ENCODE measurements around the gene MAP4K4.
A peak's percentile ranks its signal among the peaks of the same experiment; 100 is the strongest.
"Not testable (repeated sequence)": the region's sequence is repeated elsewhere in the genome, so short reads cannot be mapped to it uniquely, and the experiment has no call there.

MAP4K4 gene

DNA sequence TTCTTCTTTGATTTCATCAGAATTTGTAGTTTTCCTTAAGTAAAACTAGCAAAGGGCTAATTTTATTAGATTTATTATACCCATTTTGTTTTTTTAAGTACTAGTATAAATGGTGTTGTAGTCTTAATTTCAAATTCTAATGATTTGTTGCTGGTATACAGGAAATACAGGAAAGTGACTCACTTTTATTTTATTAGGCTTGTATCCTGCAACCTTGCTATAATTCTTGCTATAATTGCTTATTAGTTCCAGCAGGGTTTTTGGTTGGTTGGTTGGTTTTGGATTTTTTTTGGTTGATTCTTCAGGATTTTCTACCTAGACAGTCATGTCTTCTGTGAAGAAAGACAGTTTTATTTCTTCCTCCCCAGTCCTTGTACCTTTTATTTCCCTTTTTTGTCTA is 183.6 kb downstream of the MAP4K4 start:
- no peak for DNase-seq

- DNase-seq = no peak
Measured at GRCh38 chr2:101882769-101883307, 185.3 kb downstream of the MAP4K4 start.

DNA sequence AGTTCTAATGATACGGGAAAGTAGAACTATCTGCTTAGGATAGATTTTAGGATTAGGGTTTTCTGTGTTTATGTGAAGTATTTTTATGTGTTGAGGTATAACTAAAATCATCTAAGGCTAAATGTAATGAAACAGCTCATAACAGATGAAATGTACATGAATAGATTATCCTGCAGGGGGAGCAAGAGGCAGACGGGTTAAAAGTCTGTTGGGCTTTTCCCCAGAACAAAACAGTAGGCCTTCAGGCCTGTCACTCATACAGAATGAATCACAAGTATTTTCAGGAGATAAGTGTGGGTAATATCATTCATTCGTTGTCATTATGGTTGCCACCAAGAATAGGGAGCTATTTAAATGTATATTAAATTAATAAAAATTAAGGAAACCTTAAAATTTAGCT is 186.4 kb downstream of the MAP4K4 start:
- no peak for DNase-seq

GRCh38 chr2:101884423-101884822 is 186.9 kb downstream of the MAP4K4 start:
- DNase-seq = no peak

- DNase-seq = no peak
Measured at GRCh38 chr2:101887328-101887727, 189.8 kb downstream of the MAP4K4 start.

DNA sequence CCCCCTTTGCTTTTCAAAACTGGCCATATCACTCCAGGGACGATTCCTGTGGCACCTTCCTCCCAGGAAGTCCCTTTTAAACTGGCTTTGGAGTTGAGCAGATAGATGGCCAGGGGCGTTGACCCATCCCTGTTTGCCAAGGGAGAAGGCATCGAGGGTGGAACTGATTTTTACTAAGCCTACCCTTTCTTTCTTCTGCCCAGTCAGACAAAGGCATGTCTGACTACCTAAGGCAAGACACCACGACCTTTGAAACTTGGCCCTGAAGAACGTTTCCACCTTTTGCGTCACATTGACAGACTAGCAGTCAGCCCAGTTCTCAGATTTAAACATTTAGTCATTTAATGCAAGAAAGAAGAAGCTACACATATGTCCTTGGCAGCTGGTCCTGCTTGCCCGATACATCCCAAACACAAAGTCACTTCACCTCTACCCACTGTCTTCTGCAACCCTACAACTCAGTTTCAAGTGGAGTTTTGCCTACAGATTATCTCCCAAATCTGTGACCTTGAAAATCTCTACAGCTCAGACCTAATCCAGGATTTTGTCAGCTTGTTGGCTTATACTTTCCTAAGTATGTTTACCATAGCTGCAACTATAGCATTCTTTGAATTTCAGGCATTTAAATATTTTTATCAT is 192.1 kb downstream of the MAP4K4 start:
- no peak for DNase-seq

DNA sequence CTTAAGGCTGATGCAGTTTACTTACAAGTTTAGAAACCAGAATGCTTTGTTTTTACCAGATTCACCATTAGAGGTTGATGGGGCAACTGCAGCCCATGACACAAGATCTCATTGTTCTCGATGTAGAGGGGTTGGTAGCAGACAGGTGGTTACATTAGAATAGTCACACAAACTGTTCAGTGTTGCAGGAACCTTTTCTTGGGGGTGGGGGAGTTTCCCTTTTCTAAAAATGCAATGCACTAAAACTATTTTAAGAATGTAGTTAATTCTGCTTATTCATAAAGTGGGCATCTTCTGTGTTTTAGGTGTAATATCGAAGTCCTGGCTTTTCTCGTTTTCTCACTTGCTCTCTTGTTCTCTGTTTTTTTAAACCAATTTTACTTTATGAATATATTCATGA is 194.9 kb downstream of the MAP4K4 start:
- no peak for DNase-seq

DNA sequence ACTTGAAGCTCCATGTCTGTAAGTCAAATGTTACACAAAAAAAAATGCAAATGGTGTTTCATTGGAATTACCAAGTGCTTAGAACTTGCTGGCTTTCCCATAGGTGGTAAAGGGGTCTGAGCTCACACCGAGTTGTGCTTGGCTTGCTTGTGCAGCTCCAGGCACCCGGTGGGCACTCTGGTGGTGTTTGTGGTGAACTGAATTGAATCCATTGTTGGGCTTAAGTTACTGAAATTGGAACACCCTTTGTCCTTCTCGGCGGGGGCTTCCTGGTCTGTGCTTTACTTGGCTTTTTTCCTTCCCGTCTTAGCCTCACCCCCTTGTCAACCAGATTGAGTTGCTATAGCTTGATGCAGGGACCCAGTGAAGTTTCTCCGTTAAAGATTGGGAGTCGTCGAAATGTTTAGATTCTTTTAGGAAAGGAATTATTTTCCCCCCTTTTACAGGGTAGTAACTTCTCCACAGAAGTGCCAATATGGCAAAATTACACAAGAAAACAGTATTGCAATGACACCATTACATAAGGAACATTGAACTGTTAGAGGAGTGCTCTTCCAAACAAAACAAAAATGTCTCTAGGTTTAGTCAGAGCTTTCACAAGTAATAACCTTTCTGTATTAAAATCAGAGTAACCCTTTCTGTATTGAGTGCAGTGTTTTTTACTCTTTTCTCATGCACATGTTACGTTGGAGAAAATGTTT is 196.3 kb downstream of the MAP4K4 start:
- no peak for DNase-seq

GRCh38 chr2:101895039-101895438 is 197.5 kb downstream of the MAP4K4 start:
- DNase-seq = no peak

DNA sequence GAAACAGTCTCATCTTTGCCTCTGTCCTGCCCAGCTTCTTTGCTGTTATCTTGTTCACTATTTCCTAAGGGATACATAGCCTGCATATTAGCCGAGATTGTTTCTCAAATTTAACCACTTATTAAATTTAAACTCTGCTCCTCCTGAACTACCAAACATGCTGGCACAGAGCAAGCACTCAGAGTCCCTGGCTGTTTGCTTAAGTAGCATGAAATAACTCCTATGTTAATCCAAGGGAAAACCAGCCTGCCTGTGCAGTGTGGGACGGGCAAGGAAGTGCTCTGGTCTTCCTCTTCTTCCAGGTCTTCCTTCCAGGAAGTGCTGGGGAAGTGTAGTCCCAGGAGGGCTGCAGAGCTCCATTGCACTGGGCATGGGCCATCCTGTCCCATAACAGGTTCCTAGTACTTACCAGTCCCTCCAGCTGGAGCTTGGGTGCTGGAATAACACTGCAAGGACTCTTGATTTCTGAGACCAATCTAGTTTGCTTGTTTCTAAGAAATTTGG is 198.4 kb downstream of the MAP4K4 start:
- DNase-seq = no peak

DNA sequence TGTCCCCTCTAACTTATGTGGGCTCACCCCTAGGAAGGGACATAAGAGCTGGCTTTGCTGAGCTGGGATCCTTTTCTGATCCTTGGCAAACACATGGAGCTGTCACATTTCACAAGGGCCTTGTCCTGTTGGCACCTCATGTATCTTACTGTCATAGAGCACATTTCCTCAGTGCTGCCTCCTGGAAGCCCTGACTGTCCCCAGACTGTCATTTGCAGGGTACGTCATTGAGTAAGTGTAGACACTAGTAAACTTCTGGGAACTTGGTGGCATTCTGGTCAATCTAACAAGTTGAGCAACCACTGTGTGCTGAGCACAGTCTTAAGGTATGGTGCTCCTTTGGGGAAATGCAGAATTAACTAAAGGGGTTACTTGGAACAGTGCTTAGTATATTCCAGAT is 199.8 kb downstream of the MAP4K4 start:
- no peak for DNase-seq

- DNase-seq = no peak
Measured at GRCh38 chr2:101899265-101899664, 201.8 kb downstream of the MAP4K4 start.

GRCh38 chr2:101899871-101900270 is 202.4 kb downstream of the MAP4K4 start:
- DNase-seq = no peak

DNA sequence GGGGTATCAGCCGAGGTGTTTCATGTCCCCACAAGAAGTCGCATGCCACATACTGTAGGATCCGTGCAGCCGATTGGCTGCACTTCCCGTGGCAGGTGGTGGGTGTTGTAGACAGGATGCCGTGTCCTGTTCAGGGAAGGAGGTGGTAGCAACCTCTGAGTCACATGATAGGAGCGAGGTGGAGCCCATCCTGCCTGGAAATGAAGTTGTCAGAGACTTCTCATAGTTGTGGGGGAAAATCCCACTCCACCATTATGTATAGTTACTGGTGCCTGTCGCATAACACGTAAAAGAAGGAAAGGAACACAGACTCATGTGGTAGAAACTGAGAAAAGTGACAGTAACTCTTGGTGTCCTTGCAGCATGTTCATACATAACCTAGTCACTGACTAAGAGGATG is 202.9 kb downstream of the MAP4K4 start:
- peak; percentile 3 for DNase-seq

DNA sequence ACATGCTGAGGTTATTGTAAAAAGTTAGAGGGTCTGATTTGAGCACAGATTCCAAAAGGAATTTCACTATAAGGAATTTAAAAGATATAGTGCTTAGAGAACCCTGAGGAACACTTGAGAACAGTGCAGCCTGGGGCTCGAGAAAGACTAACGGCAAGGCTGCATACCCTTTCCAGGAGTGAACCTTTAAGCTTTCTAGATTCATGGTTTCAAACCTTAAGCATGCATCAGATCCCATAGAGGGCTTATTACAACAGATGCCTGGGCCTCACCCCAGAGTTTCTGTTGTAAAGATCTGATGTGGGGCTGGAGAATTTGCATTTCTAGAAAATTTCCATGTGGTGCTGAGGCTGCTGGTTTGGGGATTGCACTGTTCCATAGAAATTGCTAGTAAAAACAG is 203.7 kb downstream of the MAP4K4 start:
- no peak for DNase-seq

GRCh38 chr2:101902169-101902568 is 204.7 kb downstream of the MAP4K4 start:
- no peak for DNase-seq

GRCh38 chr2:101904916-101905315 is 207.4 kb downstream of the MAP4K4 start:
- DNase-seq = no peak

DNA sequence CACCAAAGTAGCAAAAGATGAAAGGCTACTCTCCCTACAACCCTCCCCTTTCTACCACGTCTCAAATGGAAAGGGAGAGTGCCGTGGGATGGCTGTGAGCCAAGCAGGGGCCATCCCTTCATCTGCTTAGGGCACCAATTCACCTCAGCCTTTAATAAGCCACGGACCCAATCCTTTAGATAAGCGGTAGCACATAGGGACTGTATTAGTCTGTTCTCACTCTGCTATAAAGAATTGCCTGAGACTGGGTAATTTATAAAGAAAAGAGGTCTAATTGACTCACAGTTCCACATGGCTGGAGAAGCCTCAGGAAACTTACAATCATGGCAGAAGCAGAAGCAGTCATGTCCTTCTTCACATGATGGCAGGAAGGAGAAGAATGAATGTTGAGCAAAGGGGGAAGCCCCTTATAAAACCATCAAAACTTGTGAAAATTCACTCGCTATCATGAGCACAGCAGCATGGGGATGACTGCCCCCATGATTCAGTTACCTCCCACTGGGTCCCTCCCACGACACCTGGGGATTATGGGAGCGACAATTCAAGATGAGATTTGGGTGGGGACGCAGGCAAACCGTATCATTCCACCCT is 208.3 kb downstream of the MAP4K4 start:
- no peak for DNase-seq

- no peak for DNase-seq
Measured at GRCh38 chr2:101909760-101910159, 212.3 kb downstream of the MAP4K4 start.

DNA sequence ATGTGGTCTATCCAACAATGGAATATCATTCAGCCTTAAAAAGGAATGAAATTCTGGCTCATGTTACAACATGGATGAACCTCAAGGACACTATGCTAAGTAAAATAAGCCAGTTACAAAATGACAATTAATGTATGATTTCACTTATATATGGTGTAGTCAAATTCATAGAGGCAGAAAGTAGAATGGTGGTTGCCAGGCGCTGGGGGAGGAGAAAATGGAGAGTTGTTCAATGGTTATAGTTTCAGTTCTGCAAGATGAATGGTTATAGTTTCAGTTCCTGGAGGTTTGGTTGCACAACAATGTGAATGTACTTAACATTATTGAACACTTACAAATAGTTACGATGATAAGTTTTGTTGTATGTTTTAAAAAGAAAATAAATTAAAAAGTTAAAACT is 215.0 kb downstream of the MAP4K4 start:
- no peak for DNase-seq

- no peak for DNase-seq
Measured at GRCh38 chr2:101921319-101921952, 223.9 kb downstream of the MAP4K4 start.

GRCh38 chr2:101921953-101922325 is 224.4 kb downstream of the MAP4K4 start:
- DNase-seq = no peak

- not testable (repeated sequence) for DNase-seq
Measured at GRCh38 chr2:101924311-101924710, 226.8 kb downstream of the MAP4K4 start.

DNA sequence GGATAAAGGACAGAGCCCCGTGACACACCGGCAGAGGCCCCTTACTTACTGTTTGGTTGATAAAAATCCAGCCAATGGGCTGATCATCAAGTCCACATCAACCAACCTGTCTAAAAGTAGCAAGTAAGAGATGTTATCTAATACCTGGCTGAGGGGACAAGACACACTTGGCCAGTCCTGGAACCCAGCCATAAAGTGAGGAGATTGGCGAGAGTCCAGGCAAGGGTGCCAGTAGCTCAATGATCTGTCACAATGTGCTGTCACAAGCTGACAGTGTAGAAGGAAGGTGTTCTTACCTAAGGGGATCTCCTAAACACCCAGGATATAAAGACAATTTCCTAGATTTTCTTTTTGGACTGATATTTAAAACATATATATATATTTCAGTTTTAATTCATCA is 232.5 kb downstream of the MAP4K4 start:
- no peak for DNase-seq
